ENCODE measurements around the gene ADM.
"Not testable (repeated sequence)": the region's sequence is repeated elsewhere in the genome, so short reads cannot be mapped to it uniquely, and the experiment has no call there.

The ADM gene

GRCh38 chr11:10304495-10305261 is at the start of gene ADM:
TSS of gene ADM (plus strand) at chr11:10305073. CDS start at chr11:10305701, 628 bp downstream.
- DNase-seq, result peak; percentile 30

- DNase-seq, result no peak
Observed at GRCh38 chr11:10255388-10256125, 49.3 kb upstream of the ADM start.

- DNase-seq, result no peak
Observed at GRCh38 chr11:10257478-10257877, 47.4 kb upstream of the ADM start.

GRCh38 chr11:10261821-10262220 is 43.1 kb upstream of the ADM start:
- no peak for DNase-seq

GRCh38 chr11:10263929-10264328 is 40.9 kb upstream of the ADM start:
- DNase-seq, result no peak

- DNase-seq, result not testable (repeated sequence)
Observed at GRCh38 chr11:10264716-10265115, 40.2 kb upstream of the ADM start.

GRCh38 chr11:10265936-10266335 is 38.9 kb upstream of the ADM start:
- no peak for DNase-seq

GRCh38 chr11:10267821-10268220 is 37.1 kb upstream of the ADM start:
- no peak for DNase-seq

- no peak for DNase-seq
Observed at GRCh38 chr11:10268746-10269488, 36.0 kb upstream of the ADM start.

- no peak for DNase-seq
Observed at GRCh38 chr11:10272132-10272531, 32.7 kb upstream of the ADM start.

- DNase-seq, result no peak
Observed at GRCh38 chr11:10273738-10274137, 31.1 kb upstream of the ADM start.

GRCh38 chr11:10274726-10275125 is 30.1 kb upstream of the ADM start:
- no peak for DNase-seq

- DNase-seq, result no peak
Observed at GRCh38 chr11:10275714-10276113, 29.2 kb upstream of the ADM start.

- no peak for DNase-seq
Observed at GRCh38 chr11:10282117-10282516, 22.8 kb upstream of the ADM start.

- no peak for DNase-seq
Observed at GRCh38 chr11:10283991-10284390, 20.9 kb upstream of the ADM start.

GRCh38 chr11:10285148-10285802 is 19.6 kb upstream of the ADM start:
- DNase-seq, result no peak

- DNase-seq, result no peak
Observed at GRCh38 chr11:10287140-10287539, 17.7 kb upstream of the ADM start.

- DNase-seq, result no peak
Observed at GRCh38 chr11:10287766-10288715, 16.8 kb upstream of the ADM start.

GRCh38 chr11:10288881-10289764 is 15.8 kb upstream of the ADM start:
- DNase-seq, result no peak

GRCh38 chr11:10289765-10290380 is 15.0 kb upstream of the ADM start:
- DNase-seq, result no peak

Measured in activated CD8-positive, alpha-beta memory T cell treated with anti-CD3 and anti-CD28 coated beads, Interleukin-2, amount 50 U/mL, for 4 hours (primary cell).